Naive thymus-derived CD4-positive, alpha-beta T cell (primary cell): ENCODE results near the gene GFI1. TPM values are rescaled to one million over a fixed set of nuclear protein-coding genes. Genes with fewer than 3 reads are reported as not detected.

ENCODE experiments used
- polyA plus RNA-seq, 2 donors: library from polyadenylated mRNA; unstranded; fragments of 300-500 nt; fragmentation: Illumina TruSeq; gene quantifications; one replicate each; pipeline ENCODE4 v1.2.3, GENCODE V29; 2021
- total RNA-seq, 6 experiments: library from RNA in 5 of 6; stranded (reverse) in 5 of 6; gene quantifications; 1 replicate in 5 of 6; 2 replicates in 1 of 6; pipeline ENCODE4 v1.2.3 and lab custom pipeline; 2021 to 2026

Gene GFI1
- total and polyA plus RNA-seq, 7 experiments from 2014 or later, result 3.3 to 78.8 (median 13.8) TPM

Other genes starting within 250 kb of the GFI1 start
- gene GLMN, start 187.9 kb downstream of the GFI1 start, total RNA-seq, result 10 to 100 TPM; 13.9 to 27.0 (median 14.3) TPM
- 1 to 10 TPM; 8.6 to 9.7 TPM for gene GLMN, start 187.9 kb downstream of the GFI1 start, polyA plus RNA-seq
- gene RPAP2, start 187.9 kb downstream of the GFI1 start, total RNA-seq, result 10 to 100 TPM; 29.5 to 50.7 (median 42.3) TPM
- 10 to 100 TPM; 21.3 to 24.8 TPM for gene RPAP2, start 187.9 kb downstream of the GFI1 start, polyA plus RNA-seq